ENCODE measurements around the gene HIVEP1.
"Not testable (repeated sequence)": the region's sequence is repeated elsewhere in the genome, so short reads cannot be mapped to it uniquely, and the experiment has no call there.

HIVEP1 gene

DNA sequence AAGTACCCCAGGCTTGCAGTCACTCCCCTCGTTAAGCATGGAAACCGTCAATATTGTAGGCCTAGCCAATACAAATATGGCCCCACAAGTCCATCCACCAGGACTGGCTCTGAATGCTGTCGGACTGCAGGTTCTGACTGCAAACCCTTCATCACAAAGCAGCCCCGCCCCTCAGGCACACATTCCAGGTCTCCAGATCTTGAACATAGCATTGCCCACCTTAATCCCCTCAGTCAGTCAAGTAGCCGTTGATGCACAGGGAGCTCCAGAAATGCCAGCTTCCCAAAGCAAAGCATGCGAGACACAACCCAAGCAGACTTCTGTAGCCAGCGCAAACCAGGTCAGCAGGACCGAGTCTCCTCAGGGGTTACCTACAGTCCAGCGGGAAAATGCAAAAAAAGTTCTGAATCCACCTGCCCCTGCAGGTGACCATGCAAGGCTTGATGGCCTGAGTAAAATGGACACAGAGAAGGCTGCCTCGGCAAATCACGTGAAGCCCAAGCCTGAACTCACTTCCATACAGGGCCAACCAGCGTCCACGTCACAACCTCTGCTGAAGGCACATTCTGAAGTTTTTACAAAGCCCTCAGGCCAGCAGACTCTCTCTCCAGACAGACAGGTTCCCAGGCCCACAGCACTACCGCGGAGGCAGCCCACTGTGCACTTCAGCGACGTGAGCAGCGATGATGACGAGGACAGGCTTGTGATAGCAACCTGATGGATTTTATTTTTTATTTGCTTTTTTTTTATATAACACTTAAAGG lies 151.8 kb downstream of the HIVEP1 start:
- DNase-seq, result no peak

- DNase-seq, result no peak
Measured at GRCh38 chr6:12164508-12164770, 152.3 kb downstream of the HIVEP1 start.

DNA sequence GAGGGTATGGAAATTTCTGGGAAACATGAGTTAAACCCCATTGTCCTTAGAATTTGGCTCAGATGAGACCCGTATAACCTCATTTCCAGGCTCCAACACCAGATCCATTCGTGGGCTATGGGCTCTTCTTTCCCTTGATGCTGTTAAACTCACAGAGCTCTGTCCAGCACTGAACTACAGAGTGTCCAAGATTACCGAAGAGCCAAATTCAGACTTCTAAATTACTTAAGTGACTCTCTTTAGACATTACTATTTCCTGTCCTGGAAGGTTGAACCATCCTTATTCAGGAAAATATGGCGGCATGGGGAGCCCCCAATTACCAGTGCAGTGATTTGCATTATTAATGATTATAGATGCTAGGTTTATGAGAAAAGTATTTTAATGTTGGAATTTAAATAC lies 153.2 kb downstream of the HIVEP1 start:
- no peak for DNase-seq

- DNase-seq, result no peak
Measured at GRCh38 chr6:12165722-12166280, 153.7 kb downstream of the HIVEP1 start.

GRCh38 chr6:12169377-12169776 lies 157.3 kb downstream of the HIVEP1 start:
- no peak for DNase-seq

DNA sequence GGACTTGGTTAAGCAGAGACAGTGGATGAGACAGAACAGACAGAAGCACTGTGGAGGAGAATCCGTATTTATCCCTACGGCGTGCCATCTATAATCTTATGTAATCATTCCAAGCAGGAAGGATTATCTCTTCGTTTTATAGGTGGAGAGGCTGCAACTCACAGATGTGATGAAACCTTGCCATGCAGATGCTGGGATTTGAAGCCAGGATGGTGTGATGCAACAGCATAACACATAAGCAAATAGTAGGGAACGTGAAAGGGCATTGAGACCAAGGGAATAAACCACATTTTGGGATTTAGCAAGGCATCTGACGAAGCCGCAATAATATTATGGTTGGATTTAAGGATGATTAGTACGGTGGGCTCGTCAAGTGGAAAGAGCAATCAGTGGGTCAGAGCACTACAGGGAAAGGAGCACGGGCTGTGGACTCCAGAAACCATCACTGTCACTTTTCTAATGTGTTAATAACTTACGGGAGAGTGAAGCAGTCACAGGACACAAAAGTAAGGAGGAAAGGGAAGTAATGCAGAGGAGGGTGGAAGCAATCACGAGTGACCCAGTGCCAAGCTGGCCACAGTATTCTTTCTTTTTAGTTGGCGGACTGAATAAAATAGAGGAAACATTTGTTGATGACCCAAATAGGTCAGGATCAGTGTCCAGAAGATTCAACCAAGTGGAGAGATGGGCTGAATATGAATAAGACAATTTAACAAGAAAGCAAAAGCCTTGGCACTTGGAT lies 158.4 kb downstream of the HIVEP1 start:
- no peak for DNase-seq

DNA sequence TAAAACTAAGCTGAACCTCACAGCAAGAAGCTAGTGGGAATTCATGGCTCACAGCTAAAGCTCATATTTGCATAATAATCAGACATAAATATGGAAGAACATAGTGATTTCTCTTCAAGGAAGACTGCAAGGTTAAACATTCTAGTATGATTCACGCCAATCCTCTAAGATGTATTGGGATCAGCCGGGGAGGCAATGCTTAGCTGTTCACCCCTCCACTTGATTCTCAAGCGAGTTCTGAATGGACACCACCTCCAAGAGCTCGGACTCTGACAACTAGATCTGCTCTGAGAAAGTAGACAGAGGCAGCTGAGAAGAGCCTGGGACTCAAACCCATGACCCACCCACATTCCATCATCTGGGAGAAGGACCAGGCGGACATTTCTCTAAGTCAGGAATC lies 159.6 kb downstream of the HIVEP1 start:
- no peak for DNase-seq

- DNase-seq, result no peak
Measured at GRCh38 chr6:12172572-12172971, 160.5 kb downstream of the HIVEP1 start.

DNA sequence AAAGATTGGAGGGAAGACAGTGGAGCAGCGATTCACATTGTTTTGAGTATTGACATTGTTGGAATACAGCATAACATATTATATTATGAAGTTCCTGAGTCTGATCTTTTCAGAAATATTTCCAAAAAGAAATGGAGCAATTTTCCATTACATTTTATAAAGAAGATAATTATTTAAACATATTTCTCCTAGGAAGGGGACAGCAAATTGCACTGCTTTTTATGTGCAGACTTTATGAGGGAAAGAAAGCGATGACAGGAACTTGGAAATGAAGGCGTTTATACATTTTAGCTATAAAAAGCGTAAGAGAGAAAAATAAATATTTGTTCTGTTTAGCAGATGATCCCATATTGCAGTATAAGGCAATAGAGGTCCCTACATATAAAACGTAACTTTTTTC lies 161.1 kb downstream of the HIVEP1 start:
- no peak for DNase-seq

DNA sequence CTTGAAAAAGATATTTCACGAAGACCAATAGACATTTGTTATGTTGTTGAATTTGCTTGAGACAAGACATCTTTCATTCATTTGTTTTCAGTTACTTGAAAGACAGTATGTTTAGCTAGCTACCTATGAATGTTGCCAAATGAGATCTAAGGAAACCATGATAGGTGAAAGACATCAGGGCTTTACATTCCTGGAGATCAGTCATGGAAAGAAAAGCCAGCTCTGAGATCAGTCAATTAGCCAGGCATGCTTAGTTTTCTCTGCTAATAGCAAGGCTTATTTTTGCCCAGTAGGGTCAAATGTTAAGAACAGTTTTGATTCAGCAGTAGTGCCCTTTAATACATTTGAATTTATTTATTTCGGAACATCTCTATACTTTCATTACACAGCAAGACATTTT lies 161.5 kb downstream of the HIVEP1 start:
- DNase-seq, result no peak

DNA sequence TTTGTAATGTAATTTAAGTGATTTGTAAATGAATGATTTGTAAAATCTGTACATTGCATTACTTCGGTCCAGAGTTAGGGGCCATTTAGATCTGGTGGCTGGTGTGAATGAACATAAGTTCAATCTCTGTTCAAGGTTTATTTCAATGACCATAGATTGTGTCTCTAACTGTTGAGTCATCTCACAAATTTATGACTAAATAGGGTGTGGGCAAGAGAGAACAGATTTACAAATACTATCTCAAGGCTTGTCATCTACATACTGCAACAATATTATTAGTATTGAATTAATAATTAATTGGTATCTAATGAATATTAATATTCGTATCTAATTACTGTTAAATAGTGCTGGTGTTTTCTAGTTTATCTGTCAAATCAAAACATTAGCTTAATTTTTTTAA lies 162.8 kb downstream of the HIVEP1 start:
- no peak for DNase-seq

- DNase-seq, result no peak
Measured at GRCh38 chr6:12175626-12176025, 163.5 kb downstream of the HIVEP1 start.

DNA sequence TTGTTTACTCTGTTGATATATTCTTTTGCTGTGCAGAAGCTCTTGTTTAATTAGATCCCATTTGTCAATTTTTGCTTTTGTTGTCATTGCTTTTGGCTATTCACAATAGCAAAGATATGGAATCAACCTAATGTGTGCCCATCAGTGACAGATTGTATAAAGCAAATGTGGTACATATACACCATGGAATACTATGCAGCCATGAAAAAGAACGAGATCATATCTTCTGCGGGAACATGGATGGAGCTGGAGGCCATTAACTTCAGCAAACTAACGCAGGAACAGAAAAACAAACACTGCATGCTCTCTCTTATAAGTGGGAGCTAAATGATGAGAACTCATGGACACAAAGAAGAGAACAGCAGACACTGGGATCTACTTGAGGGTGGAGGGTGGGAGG lies 164.7 kb downstream of the HIVEP1 start:
- DNase-seq, result not testable (repeated sequence)

- DNase-seq, result no peak
Measured at GRCh38 chr6:12178521-12178920, 166.4 kb downstream of the HIVEP1 start.

- DNase-seq, result no peak
Measured at GRCh38 chr6:12181481-12181880, 169.4 kb downstream of the HIVEP1 start.

- no peak for DNase-seq
Measured at GRCh38 chr6:12182676-12183075, 170.6 kb downstream of the HIVEP1 start.

- DNase-seq, result no peak
Measured at GRCh38 chr6:12185081-12185673, 173.1 kb downstream of the HIVEP1 start.

- DNase-seq, result no peak
Measured at GRCh38 chr6:12186528-12186927, 174.4 kb downstream of the HIVEP1 start.

DNA sequence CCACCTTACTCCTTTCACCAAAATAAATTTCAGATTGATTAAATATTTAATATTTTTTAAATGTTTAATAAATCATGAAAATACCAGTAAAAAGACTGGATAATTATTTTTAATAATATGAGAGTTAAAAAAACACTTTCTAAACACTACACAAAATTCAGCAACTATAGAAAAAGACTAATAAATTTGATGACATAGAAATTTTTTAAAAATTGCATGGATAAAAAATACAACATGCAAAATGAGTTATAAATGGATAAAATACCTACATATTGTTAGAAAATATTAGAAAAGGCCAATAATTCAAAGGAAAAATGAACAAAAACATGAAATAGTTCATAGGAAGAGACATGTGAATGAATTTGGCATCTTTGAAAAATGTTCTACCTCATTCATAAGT lies 177.0 kb downstream of the HIVEP1 start:
- DNase-seq, result no peak

DNA sequence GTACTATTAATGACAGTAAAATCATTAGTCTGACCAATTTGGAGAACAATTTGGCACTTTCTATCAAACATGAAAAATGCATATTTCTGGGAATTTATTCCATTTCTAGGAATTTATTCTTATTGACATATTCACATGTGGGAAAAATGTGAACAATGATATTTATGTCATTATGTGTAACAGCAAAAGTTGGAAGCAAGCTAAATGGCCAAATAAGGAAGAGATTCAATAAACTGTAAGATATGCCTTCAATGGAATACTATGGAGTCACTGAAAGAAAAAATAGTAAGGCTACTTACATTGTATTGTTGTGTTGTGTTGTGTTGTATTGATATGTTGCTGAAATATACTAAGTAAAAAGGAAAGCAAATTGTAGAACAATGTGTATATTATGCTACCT lies 177.5 kb downstream of the HIVEP1 start:
- DNase-seq, result no peak

DNA sequence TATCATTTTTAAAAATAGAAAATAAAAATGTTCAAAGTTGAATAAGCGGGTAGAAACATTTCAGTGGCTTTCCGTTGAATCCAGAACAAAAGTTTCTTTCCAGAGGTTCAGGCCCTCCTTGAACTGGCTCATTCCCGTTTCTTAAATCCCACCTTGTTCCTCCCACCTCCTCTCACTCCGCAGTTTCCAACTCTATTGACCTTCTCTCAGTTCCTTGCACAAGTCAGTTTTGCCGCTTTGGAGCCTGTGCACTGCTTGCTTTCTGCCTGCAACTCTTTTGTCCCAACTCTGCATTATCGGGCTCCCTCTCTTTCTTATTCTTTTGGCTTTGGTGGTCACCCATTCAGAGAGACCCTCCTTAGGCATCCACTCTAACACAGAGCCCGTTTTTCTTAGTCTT lies 178.1 kb downstream of the HIVEP1 start:
- DNase-seq, result no peak

DNA sequence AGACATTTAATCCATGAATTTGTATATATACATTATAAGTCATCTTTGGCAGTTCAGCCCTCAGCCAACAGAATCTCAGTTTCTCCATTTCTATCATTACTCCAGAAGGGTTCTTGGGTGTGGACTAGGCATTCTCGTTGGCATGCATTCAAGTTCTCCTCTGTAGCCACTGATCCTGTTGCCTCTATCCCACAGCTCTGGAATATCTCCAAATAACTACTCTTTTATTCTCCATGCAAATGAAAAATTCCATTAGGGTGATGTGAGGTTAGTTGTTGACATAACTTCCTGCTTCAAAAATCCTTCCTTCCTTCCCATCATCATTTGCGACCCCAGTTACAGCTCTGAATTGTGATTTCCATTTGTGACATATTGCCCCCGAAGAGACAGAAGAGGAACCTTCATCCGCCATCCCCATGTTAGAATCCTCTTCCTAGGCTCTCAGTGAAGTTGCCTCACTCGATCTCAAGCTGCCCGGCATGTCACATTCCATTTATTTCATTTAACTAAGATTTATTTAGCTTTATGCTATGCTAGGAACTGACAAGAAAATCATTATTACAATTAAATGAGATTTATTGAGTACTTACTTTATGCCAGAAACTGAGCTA lies 184.3 kb downstream of the HIVEP1 start:
- DNase-seq, result no peak

- no peak for DNase-seq
Measured at GRCh38 chr6:12198851-12199250, 186.7 kb downstream of the HIVEP1 start.
